ENCODE data around the gene ENTPD2.

The ENTPD2 gene

GRCh38 chr9:137017791-137018497 lies 35.9 kb downstream of the ENTPD2 start:
- Histone ChIP-seq H3K9ac (ENCODE audit: low read length in 2 of 2) (no peak overlapping the region), H3K27ac (ENCODE audit: low read length) (no peak overlapping the region), H3K4me1 (ENCODE audit: control insufficient read depth, insufficient read depth, low read length) (no peaks in the 10 kb centered on the region), H3K9me3 (ENCODE audit: control insufficient read depth in 2 of 2, low read length in 2 of 2) (no peaks in the 10 kb centered on the region), H3K27me3 (ENCODE audit: control insufficient read depth in 1 of 2, insufficient read depth in 2 of 2, low read length in 2 of 2) (no peaks in the 10 kb centered on the region), H3K36me3 (ENCODE audit: control insufficient read depth in 2 of 2, insufficient read depth in 2 of 2, low read length in 2 of 2) (peaks cover 4 to 9% of the 10 kb centered on the region in 2 donors), H3K4me3 (ENCODE audit: low read length in 2 of 2) (no peak overlapping the region)

DNA sequence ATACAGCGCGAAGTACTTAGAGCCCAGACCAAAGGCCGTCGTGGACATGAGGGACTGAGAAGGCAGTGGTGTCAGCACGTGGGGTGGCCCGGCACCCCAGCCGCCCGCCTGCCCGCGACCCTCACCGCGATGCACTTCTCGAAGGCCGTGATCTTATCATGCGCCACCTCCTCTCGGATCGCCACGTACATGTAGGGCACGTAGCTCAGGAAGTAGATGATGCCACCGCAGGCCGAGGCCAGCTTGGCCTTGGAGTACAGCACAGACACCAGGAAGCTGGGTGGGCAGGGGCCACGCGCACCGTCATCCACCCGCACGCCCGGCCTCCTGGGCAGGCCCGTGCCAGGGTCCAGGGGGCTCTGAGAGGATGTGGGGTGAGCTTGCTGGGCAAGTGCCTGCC lies 36.8 kb downstream of the ENTPD2 start:
- Histone ChIP-seq H3K9me3 (ENCODE audit: control insufficient read depth in 2 of 2, low read length in 2 of 2) (no peaks in the 10 kb centered on the region), H3K4me1 (ENCODE audit: control insufficient read depth, insufficient read depth, low read length) (no peaks in the 10 kb centered on the region)

DNA sequence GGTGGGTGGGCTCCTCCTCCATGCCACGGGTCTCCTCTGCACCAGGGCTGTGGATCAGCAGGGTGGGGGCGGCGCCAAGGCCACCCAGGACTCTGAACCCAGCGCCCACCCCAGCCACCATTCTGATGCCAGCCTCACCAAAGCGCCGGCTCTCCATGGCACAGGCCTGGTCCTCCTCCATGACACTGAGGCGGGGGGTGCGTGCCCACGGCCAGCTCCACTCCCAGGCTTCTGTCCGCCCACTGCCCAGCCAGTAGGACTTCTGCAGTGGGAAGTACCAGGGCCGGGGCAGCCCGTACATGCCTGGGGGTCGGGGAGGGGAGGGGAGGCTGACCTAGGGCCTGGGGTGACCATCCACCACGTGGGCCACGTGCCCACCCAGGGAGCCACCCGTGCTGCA lies 37.4 kb downstream of the ENTPD2 start:
- no peak overlapping the region for H3K4me3 ChIP-seq (ENCODE audit: low read length in 2 of 2)
- H3K4me1 ChIP-seq (ENCODE audit: control insufficient read depth, insufficient read depth, low read length): no peaks in the 10 kb centered on the region
- peaks cover 4 to 9% of the 10 kb centered on the region in 2 donors for H3K36me3 ChIP-seq (ENCODE audit: control insufficient read depth in 2 of 2, insufficient read depth in 2 of 2, low read length in 2 of 2)
- H3K9ac ChIP-seq (ENCODE audit: low read length in 2 of 2): no peak overlapping the region
- H3K27me3 ChIP-seq (ENCODE audit: control insufficient read depth in 1 of 2, insufficient read depth in 2 of 2, low read length in 2 of 2): no peaks in the 10 kb centered on the region
- no peaks in the 10 kb centered on the region for H3K9me3 ChIP-seq (ENCODE audit: control insufficient read depth in 2 of 2, low read length in 2 of 2)
- no peak overlapping the region for H3K27ac ChIP-seq (ENCODE audit: low read length)

More for the DNA sequence above, 36.8 kb downstream of the ENTPD2 start:
- H3K27ac ChIP-seq (ENCODE audit: low read length): no peak overlapping the region
- H3K36me3 ChIP-seq (ENCODE audit: control insufficient read depth in 2 of 2, insufficient read depth in 2 of 2, low read length in 2 of 2): peaks cover 4 to 9% of the 10 kb centered on the region in 2 donors
- no peaks in the 10 kb centered on the region for H3K27me3 ChIP-seq (ENCODE audit: control insufficient read depth in 1 of 2, insufficient read depth in 2 of 2, low read length in 2 of 2)
- H3K9ac ChIP-seq (ENCODE audit: low read length in 2 of 2): no peak overlapping the region
- no peak overlapping the region for H3K4me3 ChIP-seq (ENCODE audit: low read length in 2 of 2)

GRCh38 chr9:137015976-137016375 lies 37.9 kb downstream of the ENTPD2 start:
- Histone ChIP-seq H3K4me3 (ENCODE audit: low read length in 2 of 2) (no peak overlapping the region), H3K9ac (ENCODE audit: low read length in 2 of 2) (no peak overlapping the region), H3K9me3 (ENCODE audit: control insufficient read depth in 2 of 2, low read length in 2 of 2) (no peaks in the 10 kb centered on the region), H3K36me3 (ENCODE audit: control insufficient read depth in 2 of 2, insufficient read depth in 2 of 2, low read length in 2 of 2) (peaks cover 4 to 9% of the 10 kb centered on the region in 2 donors), H3K27me3 (ENCODE audit: control insufficient read depth in 1 of 2, insufficient read depth in 2 of 2, low read length in 2 of 2) (no peaks in the 10 kb centered on the region), H3K27ac (ENCODE audit: low read length) (no peak overlapping the region), H3K4me1 (ENCODE audit: control insufficient read depth, insufficient read depth, low read length) (no peaks in the 10 kb centered on the region)

DNA sequence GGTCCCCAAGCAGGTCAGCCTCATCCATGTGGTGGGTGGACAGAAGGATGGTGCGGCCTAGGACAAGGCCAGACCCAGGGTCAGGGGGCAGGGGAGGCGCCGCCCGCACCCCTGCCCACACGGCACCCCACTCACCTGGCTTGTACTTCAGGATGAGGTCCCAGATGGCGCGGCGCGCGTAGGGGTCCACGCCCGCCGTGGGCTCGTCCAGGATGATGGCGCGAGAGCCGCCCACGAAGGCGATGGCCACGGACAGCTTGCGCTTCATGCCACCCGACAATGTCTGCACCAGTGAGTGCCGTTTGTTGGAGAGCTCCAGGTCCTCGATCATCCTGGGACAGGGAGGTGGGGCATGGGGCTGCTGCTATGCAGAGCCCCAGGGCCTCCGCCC lies 38.3 kb downstream of the ENTPD2 start:
- no peaks in the 10 kb centered on the region for H3K9me3 ChIP-seq (ENCODE audit: control insufficient read depth in 2 of 2, low read length in 2 of 2)
- no peak overlapping the region for H3K4me3 ChIP-seq (ENCODE audit: low read length in 2 of 2)
- H3K9ac ChIP-seq (ENCODE audit: low read length in 2 of 2): no peak overlapping the region
- H3K27me3 ChIP-seq (ENCODE audit: control insufficient read depth in 1 of 2, insufficient read depth in 2 of 2, low read length in 2 of 2): no peaks in the 10 kb centered on the region
- peaks cover 4 to 9% of the 10 kb centered on the region in 2 donors for H3K36me3 ChIP-seq (ENCODE audit: control insufficient read depth in 2 of 2, insufficient read depth in 2 of 2, low read length in 2 of 2)
- H3K4me1 ChIP-seq (ENCODE audit: control insufficient read depth, insufficient read depth, low read length): no peaks in the 10 kb centered on the region
- no peak overlapping the region for H3K27ac ChIP-seq (ENCODE audit: low read length)

GRCh38 chr9:137014776-137015539 lies 38.9 kb downstream of the ENTPD2 start:
- H3K36me3 ChIP-seq (ENCODE audit: control insufficient read depth in 2 of 2, insufficient read depth in 2 of 2, low read length in 2 of 2): peaks cover 4 to 9% of the 10 kb centered on the region in 2 donors

DNA sequence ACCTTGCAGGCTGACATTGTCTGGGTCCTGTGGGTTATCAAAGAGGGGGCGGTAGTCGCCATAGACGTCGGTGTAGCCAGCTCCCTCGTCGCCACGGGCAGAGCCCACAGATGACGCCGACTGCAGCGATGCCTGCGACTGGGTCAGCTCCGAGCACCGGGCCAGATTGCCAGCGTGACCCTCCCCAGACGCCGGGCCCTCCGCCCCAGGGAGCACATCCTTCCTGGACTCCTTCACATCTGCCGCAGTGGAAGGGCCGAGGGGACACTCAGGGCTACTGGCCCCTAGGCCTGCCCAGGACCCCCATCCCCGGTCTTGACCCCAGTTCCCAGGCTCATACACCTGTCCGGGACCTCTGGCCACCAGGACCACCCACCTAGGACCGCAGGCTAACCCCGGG lies 39.7 kb downstream of the ENTPD2 start:
- H3K9ac ChIP-seq (ENCODE audit: low read length in 2 of 2): no peak overlapping the region
- H3K27me3 ChIP-seq (ENCODE audit: control insufficient read depth in 1 of 2, insufficient read depth in 2 of 2, low read length in 2 of 2): no peaks in the 10 kb centered on the region
- H3K36me3 ChIP-seq (ENCODE audit: control insufficient read depth in 2 of 2, insufficient read depth in 2 of 2, low read length in 2 of 2): peaks cover 4 to 9% of the 10 kb centered on the region in 2 donors
- H3K4me1 ChIP-seq (ENCODE audit: control insufficient read depth, insufficient read depth, low read length): no peaks in the 10 kb centered on the region
- no peak overlapping the region for H3K27ac ChIP-seq (ENCODE audit: low read length)
- no peaks in the 10 kb centered on the region for H3K9me3 ChIP-seq (ENCODE audit: control insufficient read depth in 2 of 2, low read length in 2 of 2)
- no peak overlapping the region for H3K4me3 ChIP-seq (ENCODE audit: low read length in 2 of 2)

More at GRCh38 chr9:137014776-137015539, 38.9 kb downstream of the ENTPD2 start:
- Histone ChIP-seq H3K4me3 (ENCODE audit: low read length in 2 of 2) (no peak overlapping the region), H3K9ac (ENCODE audit: low read length in 2 of 2) (no peak overlapping the region), H3K27ac (ENCODE audit: low read length) (no peak overlapping the region), H3K27me3 (ENCODE audit: control insufficient read depth in 1 of 2, insufficient read depth in 2 of 2, low read length in 2 of 2) (no peaks in the 10 kb centered on the region), H3K4me1 (ENCODE audit: control insufficient read depth, insufficient read depth, low read length) (no peaks in the 10 kb centered on the region), H3K9me3 (ENCODE audit: control insufficient read depth in 2 of 2, low read length in 2 of 2) (no peaks in the 10 kb centered on the region)

DNA sequence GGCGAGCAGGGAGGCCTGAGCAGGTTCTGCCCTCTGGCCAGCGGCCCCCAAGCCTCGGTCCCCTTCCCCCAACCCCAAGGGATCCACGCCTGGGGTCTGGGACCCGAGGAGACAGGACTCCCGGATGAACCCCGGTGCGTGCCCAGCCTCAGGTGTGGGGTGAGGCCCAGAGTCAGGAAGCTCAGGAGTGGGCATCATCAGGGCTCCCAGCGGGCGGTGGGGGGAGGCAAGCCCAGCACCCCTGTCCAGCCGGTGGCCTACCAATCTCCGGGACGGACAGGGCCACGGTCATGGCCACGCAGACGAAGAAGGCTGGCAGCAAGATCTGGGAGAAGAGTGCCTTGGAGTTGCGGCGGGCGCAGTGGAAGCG lies 40.3 kb downstream of the ENTPD2 start:
- Histone ChIP-seq H3K9me3 (ENCODE audit: control insufficient read depth in 2 of 2, low read length in 2 of 2) (no peaks in the 10 kb centered on the region), H3K36me3 (ENCODE audit: control insufficient read depth in 2 of 2, insufficient read depth in 2 of 2, low read length in 2 of 2) (peaks cover 4 to 9% of the 10 kb centered on the region in 2 donors), H3K27ac (ENCODE audit: low read length) (no peak overlapping the region), H3K27me3 (ENCODE audit: control insufficient read depth in 1 of 2, insufficient read depth in 2 of 2, low read length in 2 of 2) (no peaks in the 10 kb centered on the region), H3K4me1 (ENCODE audit: control insufficient read depth, insufficient read depth, low read length) (no peaks in the 10 kb centered on the region), H3K4me3 (ENCODE audit: low read length in 2 of 2) (no peak overlapping the region), H3K9ac (ENCODE audit: low read length in 2 of 2) (no peak overlapping the region)

DNA sequence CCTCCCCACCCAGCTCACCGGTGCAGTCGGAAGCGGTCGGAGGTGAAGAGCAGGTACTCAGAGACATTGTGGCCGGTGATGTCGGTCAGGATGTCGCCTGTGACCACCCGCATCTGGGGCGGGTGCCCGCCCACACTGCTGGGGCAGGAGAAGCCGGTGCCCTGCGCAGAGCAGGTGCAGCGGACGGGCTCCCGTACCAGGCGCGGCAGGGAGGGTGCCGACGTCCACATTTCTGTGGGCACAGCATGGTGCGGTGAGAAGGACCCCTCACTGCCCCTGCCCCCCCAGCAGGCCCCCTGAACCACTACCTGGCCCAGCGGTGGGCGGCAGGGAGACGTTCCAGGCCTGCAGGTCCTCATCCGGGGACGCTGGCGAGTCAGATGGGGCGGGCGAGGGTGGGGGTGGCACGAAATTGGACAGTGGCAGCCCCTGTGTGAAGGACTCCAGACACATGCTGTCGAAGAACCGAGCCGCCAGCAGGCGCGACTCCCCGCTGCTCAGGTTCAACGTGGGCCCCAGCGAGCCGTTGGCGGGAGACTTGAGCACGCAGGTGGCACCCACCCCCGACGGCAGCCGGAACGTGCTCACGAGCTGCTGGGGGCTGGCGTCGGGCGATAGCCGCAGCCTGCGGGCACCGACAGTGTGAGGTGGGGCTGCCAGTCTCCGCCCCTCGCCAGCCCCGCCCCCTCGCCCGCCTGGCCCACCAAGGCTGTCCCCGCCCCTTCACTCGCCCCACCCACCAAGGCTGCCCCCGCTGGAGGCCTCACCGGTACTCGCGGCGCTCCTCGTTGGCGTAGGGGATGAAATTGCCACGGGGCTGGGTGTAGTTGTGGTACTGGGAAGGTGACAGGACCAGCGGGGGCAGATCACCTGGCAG lies 40.9 kb downstream of the ENTPD2 start:
- Histone ChIP-seq H3K9me3 (ENCODE audit: control insufficient read depth in 2 of 2, low read length in 2 of 2) (no peaks in the 10 kb centered on the region), H3K27me3 (ENCODE audit: control insufficient read depth in 1 of 2, insufficient read depth in 2 of 2, low read length in 2 of 2) (no peaks in the 10 kb centered on the region), H3K4me1 (ENCODE audit: control insufficient read depth, insufficient read depth, low read length) (no peaks in the 10 kb centered on the region), H3K27ac (ENCODE audit: low read length) (no peak overlapping the region), H3K36me3 (ENCODE audit: control insufficient read depth in 2 of 2, insufficient read depth in 2 of 2, low read length in 2 of 2) (peaks cover 4 to 9% of the 10 kb centered on the region in 2 donors), H3K4me3 (ENCODE audit: low read length in 2 of 2) (no peak overlapping the region), H3K9ac (ENCODE audit: low read length in 2 of 2) (no peak overlapping the region)

GRCh38 chr9:137011907-137012675 lies 41.8 kb downstream of the ENTPD2 start:
- Histone ChIP-seq H3K9ac (ENCODE audit: low read length in 2 of 2) (no peak overlapping the region), H3K9me3 (ENCODE audit: control insufficient read depth in 2 of 2, low read length in 2 of 2) (no peaks in the 10 kb centered on the region), H3K36me3 (ENCODE audit: control insufficient read depth in 2 of 2, insufficient read depth in 2 of 2, low read length in 2 of 2) (peaks cover 4 to 7% of the 10 kb centered on the region in 2 donors), H3K4me3 (ENCODE audit: low read length in 2 of 2) (no peak overlapping the region), H3K4me1 (ENCODE audit: control insufficient read depth, insufficient read depth, low read length) (peaks cover 2% of the 10 kb centered on the region), H3K27me3 (ENCODE audit: control insufficient read depth in 1 of 2, insufficient read depth in 2 of 2, low read length in 2 of 2) (no peaks in the 10 kb centered on the region), H3K27ac (ENCODE audit: low read length) (no peak overlapping the region)
